NT2/D1 (cell line): ENCODE results near the gene FAM199X.

Experiments
- SUZ12 ChIP-seq: IDR thresholded peaks from 2 replicates; pipeline ENCODE4 v1.6.1; 2011; ENCODE audit not compliant: insufficient read length, insufficient read depth; ENCODE audit errors: extremely low read depth
- YY1 ChIP-seq: IDR thresholded peaks from 2 replicates; pipeline ENCODE4 v1.6.1; 2011; ENCODE audit not compliant: insufficient read length, insufficient read depth
- ZNF274 ChIP-seq: IDR thresholded peaks from 2 replicates; pipeline ENCODE4 v1.6.1; 2011; ENCODE audit warnings: mild to moderate bottlenecking, low read depth, low read length

GRCh38 chrX:104122829-104123228 is 43.4 kb upstream of the FAM199X start:
- TF ChIP-seq SUZ12 = no peak
- no peak for TF ChIP-seq YY1
- no peak for TF ChIP-seq ZNF274
